GM13976 (cell line): ENCODE data around the gene NOC2L.

Source experiments
- DNase-seq: peaks from one replicate; pipeline ENCODE4 v3.0.0; 2012; ENCODE audit warnings: low spot score
- in situ Hi-C: fragments of 300-500 bp; cut with MboI; formaldehyde crosslinking; loops from one replicate; pipeline ENCODE4 v1.12.0; 2022; ENCODE audit warnings: low sequenced_read_pairs, mixed read lengths, inconsistent platforms; ENCODE audit not compliant: unreplicated experiment
- TF ChIP-seq, protein P1 (sequence below): IDR thresholded peaks from 2 replicates; pipeline ENCODE4 v1.5.1; 2012; ENCODE audit warnings: borderline replicate concordance, mild to moderate bottlenecking; ENCODE audit not compliant: insufficient read depth; ENCODE audit errors: extremely low read depth, missing control alignments, control extremely low read depth

The NOC2L gene

DNA sequence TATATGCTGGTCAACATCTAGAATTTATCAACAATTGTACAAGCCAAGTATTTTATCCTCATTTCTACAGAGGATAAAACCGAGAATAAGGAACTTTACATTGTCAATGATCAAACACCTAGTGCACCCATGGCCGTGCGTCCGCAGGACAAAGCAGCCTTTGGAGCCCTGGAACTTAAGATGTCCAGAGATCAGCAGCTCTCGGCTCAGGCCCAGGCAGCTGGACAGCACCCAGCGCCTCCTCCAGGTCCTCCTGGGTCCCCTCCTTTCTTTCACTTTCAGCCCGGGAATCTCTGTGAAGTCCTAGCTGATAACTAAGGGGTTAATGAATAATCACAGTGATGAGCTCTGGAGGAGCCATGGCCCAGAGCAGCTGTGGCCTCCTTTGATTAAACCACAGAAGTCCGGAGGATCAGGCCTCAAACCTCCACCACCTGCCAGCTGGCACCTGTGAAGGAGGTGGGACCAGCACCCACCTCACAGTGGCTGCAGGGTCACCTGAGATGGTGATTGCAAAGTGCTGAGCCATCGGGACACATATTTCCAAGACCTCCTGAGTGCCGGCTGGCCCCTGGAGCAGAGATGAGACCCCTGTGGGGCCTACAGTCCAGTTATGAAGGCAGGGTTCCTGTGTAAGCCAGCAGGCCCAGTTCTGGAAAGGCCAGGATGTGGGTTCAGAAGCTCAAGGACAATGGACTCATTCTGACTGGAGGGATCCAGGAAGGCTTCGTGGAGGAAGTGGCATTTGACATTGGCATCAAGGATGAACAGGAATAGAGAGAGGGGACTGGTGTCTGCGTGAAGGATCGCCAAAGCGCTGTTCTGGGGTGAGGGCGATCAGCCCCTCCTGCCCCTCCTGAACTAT lies 46.9 kb downstream of the NOC2L start:
- in situ Hi-C loops = no loop called here
- no peak for DNase-seq
- TF ChIP-seq, protein P1, sequence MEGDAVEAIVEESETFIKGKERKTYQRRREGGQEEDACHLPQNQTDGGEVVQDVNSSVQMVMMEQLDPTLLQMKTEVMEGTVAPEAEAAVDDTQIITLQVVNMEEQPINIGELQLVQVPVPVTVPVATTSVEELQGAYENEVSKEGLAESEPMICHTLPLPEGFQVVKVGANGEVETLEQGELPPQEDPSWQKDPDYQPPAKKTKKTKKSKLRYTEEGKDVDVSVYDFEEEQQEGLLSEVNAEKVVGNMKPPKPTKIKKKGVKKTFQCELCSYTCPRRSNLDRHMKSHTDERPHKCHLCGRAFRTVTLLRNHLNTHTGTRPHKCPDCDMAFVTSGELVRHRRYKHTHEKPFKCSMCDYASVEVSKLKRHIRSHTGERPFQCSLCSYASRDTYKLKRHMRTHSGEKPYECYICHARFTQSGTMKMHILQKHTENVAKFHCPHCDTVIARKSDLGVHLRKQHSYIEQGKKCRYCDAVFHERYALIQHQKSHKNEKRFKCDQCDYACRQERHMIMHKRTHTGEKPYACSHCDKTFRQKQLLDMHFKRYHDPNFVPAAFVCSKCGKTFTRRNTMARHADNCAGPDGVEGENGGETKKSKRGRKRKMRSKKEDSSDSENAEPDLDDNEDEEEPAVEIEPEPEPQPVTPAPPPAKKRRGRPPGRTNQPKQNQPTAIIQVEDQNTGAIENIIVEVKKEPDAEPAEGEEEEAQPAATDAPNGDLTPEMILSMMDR = no peak

DNA sequence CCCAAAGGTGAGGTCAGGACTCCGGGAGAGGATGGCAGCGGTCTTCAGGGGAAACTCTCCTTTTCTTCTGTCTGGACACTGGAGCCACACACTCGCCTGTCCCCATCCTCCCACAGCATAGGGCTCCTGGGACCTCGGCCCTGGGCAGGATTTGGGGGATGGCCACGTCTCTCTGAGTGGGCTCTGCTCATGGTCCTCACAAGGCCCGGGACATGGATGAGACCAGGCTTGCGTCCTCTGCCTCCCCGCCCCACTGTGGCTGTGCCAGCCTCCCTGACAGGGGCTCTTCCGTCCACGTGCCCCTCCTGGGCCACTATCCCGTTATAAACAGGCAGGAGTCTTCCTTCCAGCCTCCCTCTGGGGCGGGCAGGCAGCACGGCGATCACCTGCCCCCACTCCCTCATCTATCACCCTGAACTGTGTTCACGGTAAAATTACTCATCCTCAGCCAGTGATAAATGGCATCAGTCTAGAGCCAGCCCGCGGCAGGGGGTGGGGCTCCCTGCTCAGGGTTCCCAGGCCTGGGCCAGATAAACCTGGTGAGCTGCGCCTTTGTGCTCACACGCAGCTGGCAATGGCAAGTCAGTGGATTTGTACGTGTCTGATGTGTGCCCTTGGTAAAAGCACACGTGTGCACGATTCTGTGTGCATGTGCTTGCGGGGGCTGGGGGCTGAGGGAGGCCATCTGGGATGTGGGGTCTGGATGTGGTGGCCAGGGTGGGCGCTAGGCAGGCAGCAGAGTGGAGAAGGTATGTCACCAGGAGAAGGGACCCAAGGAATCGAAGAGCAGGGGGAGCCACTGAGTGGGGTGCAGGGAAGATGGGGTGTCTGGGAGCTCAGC lies 48.0 kb downstream of the NOC2L start:
- DNase-seq = no peak
- in situ Hi-C loops = no loop called here
- TF ChIP-seq, protein P1 = no peak

DNA sequence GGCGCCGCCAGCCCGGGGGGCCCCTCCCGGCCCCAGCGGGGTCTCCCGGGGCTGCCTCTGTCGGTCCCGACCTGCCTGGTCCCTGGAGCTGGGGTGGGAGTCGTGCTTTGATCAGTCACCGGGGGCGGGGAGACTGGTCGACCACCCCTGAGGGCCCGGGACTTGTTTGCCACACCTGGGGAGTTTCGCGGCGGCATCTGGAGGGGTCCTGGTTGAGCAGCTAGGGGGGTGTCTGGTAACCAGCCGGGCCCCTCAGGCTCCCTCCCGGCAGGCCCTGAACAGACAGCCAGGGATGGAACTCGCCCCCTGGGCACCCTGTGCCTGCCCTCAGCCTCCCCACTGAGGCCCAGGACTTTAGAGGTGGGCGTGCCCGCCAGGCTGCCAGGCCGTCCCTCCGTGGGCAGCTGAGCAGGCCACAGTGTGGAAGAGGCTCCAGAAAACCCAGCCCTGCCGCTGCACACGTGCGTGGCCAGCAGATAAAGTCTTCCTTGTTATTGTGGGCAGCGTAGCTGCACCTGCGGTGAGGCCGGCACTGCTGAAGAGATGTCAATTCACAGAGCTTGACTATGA lies 48.7 kb downstream of the NOC2L start:
- DNase-seq = no peak
- in situ Hi-C loops = no loop called here
- TF ChIP-seq, protein P1 = no peak

DNA sequence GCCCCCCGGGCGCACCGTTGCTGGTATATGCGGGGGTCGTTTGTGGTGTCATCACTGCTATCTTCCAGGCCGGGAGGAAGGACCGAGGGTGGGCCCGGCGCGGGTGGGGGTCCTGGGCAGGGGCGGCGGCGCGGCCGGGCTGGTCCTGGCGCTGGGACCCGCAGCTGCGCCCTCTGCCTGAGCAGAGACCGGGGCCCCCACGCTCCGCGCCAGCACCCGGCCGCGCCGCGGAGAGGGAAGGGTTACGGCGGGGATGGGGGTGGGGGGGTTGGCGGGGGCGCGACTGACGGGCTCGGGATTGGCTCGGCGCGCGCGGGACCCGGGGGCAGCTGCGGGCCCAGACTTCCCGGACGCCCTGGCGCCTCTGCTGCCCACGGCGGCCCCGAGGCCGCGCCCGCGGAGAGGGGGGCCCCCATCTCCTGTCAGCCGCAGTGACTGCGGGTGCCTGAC lies 49.2 kb downstream of the NOC2L start:
- in situ Hi-C loops = loop anchor here (10.0 kb wide), 1 partner anchor 55 kb away; the partner anchor contains the start of genes KLHL17 and PLEKHN1
- DNase-seq = no peak

DNA sequence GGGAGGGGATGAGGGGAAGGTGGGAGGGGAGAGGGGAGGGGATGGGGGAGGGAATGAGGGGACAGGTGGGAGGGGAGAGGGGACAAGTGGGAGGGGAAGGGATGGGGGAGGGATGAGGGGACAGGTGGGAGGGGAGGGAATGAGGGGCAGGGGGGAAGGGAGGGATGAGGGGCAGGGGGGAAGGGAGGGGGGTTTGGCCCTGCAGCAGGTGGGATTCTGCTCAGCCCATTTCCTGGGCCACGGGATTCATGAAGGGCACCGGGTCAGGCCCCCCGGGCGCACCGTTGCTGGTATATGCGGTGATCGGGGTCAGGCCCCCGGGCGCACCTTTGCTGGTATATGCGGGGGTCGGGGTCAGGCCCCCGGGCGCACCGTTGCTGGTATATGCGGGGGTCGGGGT lies 50.4 kb downstream of the NOC2L start:
- TF ChIP-seq, protein P1 = no peak

More for the DNA sequence above, 49.2 kb downstream of the NOC2L start:
- TF ChIP-seq, protein P1 = no peak

More for the DNA sequence above, 50.4 kb downstream of the NOC2L start:
- in situ Hi-C loops = loop anchor here (10.0 kb wide), 1 partner anchor 56 kb away; the partner anchor contains the start of genes KLHL17 and PLEKHN1
- no peak for DNase-seq
